ENCODE results near the gene PHOSPHO1. TPM values are rescaled to one million over a fixed set of nuclear protein-coding genes. Genes with fewer than 3 reads are reported as not detected.
"Not testable (repeated sequence)": the region's sequence is repeated elsewhere in the genome, so short reads cannot be mapped to it uniquely, and the experiment has no call there.

PHOSPHO1 gene
- total RNA-seq, 6 donors from 2014 or later = 0.30 to 4.7 (median 3.1) TPM; not detected in 1

GRCh38 chr17:49269356-49269755 is 38.8 kb upstream of the PHOSPHO1 start:
- Histone ChIP-seq H3K4me1 (no peaks in the 10 kb centered on the region), H3K36me3 (no peaks in the 10 kb centered on the region), H3K27ac (no peak overlapping the region), H3K4me3 (no peak overlapping the region), H3K27me3 (no peaks in the 10 kb centered on the region), H3K9me3 (no peaks in the 10 kb centered on the region)
- DNase-seq = no peak
- WGBS, 2 donors = 80 to 83% methylated on average over 5 of the region's 5 CpGs
- TF ChIP-seq POLR2AphosphoS5 (IDR thresholded peaks at IDR 0.05) (no peak), POLR2A (IDR thresholded peaks at IDR 0.05) (no peak), CTCF (IDR thresholded peaks at IDR 0.05) (no peak), EP300 (IDR thresholded peaks at IDR 0.05) (no peak)
- no peak for ATAC-seq (ENCODE audit: low FRiP score in 2 of 2)

DNA sequence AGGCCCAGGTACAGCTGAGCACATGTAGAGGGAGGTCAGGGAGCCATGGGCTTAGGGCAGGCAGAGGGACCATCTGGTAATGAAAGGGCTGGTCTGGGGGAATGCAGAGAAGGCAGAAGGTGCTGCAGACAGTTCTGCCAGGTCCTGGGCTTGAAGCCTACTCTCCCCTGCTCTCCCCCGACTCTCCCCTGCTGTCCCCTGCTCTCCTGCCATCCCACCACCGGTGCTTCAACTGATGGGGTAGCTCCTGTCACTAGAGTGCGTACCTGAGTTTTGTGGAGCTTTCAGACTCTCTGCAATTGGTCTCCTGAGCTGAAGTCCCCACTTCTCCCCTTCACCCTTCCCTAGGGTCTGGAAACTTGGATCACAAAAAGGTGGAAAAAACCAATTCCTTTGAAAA is 37.3 kb upstream of the PHOSPHO1 start:
- Histone ChIP-seq H3K4me1 (no peaks in the 10 kb centered on the region), H3K9me3 (no peaks in the 10 kb centered on the region), H3K36me3 (no peaks in the 10 kb centered on the region), H3K27me3 (no peaks in the 10 kb centered on the region), H3K27ac (no peak overlapping the region), H3K4me3 (no peak overlapping the region)
- no peak for DNase-seq
- WGBS, 2 donors = 72 to 91% methylated on average over 3 of the region's 3 CpGs
- no peak for TF ChIP-seq EP300 (IDR thresholded peaks at IDR 0.05)
- TF ChIP-seq POLR2AphosphoS5 (IDR thresholded peaks at IDR 0.05) = no peak
- TF ChIP-seq CTCF (IDR thresholded peaks at IDR 0.05) = no peak
- no peak for TF ChIP-seq POLR2A (IDR thresholded peaks at IDR 0.05)
- ATAC-seq (ENCODE audit: low FRiP score in 2 of 2) = peak in 1 of 2 donors; percentile 49

DNA sequence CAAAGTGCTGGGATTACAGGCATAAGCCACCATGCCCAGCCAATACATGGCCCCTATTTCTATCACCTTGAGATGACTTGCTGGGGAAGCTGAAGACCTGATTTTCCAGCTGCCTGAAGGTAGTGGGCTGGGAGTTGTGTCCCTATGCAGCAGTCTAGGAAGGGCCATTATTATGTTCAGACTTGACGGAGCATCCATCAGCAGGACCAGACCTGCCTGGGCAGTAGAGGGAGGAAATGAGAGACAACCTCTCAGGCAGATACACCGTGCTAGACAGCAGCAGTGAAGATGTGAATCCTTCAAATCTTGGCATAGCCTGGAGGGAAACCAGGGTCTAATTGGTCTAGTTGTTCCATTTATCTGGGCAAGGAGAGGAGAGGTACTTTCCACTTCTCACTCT is 35.6 kb upstream of the PHOSPHO1 start:
- Histone ChIP-seq H3K9me3 (no peaks in the 10 kb centered on the region), H3K4me3 (no peak overlapping the region), H3K27ac (no peak overlapping the region), H3K27me3 (no peaks in the 10 kb centered on the region), H3K4me1 (peaks cover 0 to under 1% (median 0%) of the 10 kb centered on the region in 4 donors), H3K36me3 (no peaks in the 10 kb centered on the region)
- DNase-seq (no peak), ATAC-seq (ENCODE audit: low FRiP score in 2 of 2) (no peak)
- 81 to 83% methylated on average over 2 of the region's 2 CpGs for WGBS, 2 donors
- TF ChIP-seq POLR2AphosphoS5 (IDR thresholded peaks at IDR 0.05) (no peak), EP300 (IDR thresholded peaks at IDR 0.05) (no peak), CTCF (IDR thresholded peaks at IDR 0.05) (no peak), POLR2A (IDR thresholded peaks at IDR 0.05) (no peak)

DNA sequence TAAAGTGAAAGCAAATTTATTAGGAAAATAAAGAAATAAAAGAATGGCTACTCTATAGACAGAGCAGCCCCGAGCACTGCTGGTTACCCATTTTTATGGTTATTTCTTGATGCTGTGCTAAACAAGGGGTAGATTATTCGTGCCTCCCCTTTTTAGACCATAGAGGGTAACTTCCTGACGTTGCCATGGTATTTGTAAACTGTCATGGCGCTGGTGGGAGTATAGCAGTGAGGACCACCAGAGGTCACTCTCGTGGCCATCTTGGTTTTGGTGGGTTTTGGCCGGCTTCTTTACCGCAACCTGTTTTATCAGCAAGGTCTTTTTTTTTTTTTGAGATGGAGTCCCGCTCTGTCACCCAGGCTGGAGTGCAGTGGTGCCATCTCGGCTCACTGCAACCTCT is 31.0 kb upstream of the PHOSPHO1 start:
- not testable (repeated sequence) for H3K4me3 ChIP-seq; H3K27ac ChIP-seq; H3K36me3 ChIP-seq; DNase-seq; H3K27me3 ChIP-seq; ATAC-seq (ENCODE audit: low FRiP score in 2 of 2); H3K9me3 ChIP-seq
- 75 to 91% methylated on average over 9 of the region's 9 CpGs for WGBS, 2 donors
- peaks cover 7 to 18% (median 12%) of the 10 kb centered on the region in 4 donors for H3K4me1 ChIP-seq

DNA sequence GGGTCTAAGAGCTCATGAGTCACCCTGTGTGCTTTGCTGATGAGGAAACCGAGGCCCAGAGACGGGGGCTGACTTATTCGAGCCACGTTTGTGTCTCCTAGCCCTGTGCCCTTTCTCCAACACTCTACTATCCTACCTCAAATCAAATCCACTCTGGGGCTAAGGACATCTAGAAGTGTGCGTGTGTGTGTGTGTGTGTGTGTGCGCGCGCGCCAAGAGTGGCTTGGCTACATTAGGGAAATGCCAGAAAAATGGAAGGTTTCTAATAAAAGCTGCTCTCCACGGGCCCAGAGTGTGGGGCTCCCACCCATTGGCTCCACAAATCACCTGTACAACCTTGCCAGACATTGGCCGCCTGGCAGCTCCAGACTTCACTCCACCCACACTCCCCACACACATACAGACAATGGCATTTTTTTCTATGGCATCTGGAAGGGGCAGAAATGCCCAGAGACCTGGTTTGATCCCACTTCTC is 30.3 kb upstream of the PHOSPHO1 start:
- Histone ChIP-seq H3K4me3 (peak overlapping the region in 3 of 4 donors; percentile 47 to 66 (median 63)), H3K27me3 (no peaks in the 10 kb centered on the region), H3K36me3 (no peaks in the 10 kb centered on the region), H3K4me1 (peaks cover 7 to 18% (median 12%) of the 10 kb centered on the region in 4 donors), H3K9me3 (no peaks in the 10 kb centered on the region), H3K27ac (peak overlapping the region; percentile 81 to 88 (median 81))
- DNase-seq (peak; percentile 23 to 50), ATAC-seq (ENCODE audit: low FRiP score in 2 of 2) (no peak)
- TF ChIP-seq POLR2A (IDR thresholded peaks at IDR 0.05) = no peak
- no peak for TF ChIP-seq EP300 (IDR thresholded peaks at IDR 0.05)
- TF ChIP-seq CTCF (IDR thresholded peaks at IDR 0.05) = no peak
- no peak for TF ChIP-seq POLR2AphosphoS5 (IDR thresholded peaks at IDR 0.05)
- 29 to 41% methylated on average over 11 of the region's 11 CpGs for WGBS, 2 donors

All from upper lobe of left lung (tissue), 6 donors.